BE2C (cell line): ENCODE measurements around the gene ANO2.

ENCODE experiments used
- DNase-seq: peaks from one replicate; pipeline ENCODE4 v3.0.0-alpha.2; 2020
- H3K27me3 ChIP-seq: fragments of 250-450 bp; sonication (Bioruptor Pico); 2 replicates; pipeline ENCODE4 v1.5.1; 2020; ENCODE audit warnings: mild to moderate bottlenecking
- H3K36me3 ChIP-seq: fragments of 250-450 bp; sonication (Bioruptor Pico); 2 replicates; pipeline ENCODE4 v1.5.1; 2020; ENCODE audit warnings: mild to moderate bottlenecking
- H3K4me1 ChIP-seq: fragments of 250-450 bp; sonication (Bioruptor Pico); 2 replicates; pipeline ENCODE4 v1.5.1; 2020
- H3K4me3 ChIP-seq: 2 replicates; pipeline ENCODE4 v1.5.1; 2011; ENCODE audit warnings: low read depth, low read length
- H3K9me3 ChIP-seq: fragments of 250-450 bp; sonication (Bioruptor Pico); 2 replicates; pipeline ENCODE4 v1.5.1; 2020
- CTCF ChIP-seq: IDR thresholded peaks from 2 replicates; pipeline ENCODE4 v1.5.1; 2012; ENCODE audit warnings: mild to moderate bottlenecking, low read depth, low read length

Gene ANO2

GRCh38 chr12:5916785-5917290 lies 28.2 kb downstream of the ANO2 start:
- peaks cover 36% of the 10 kb centered on the region for H3K27me3 ChIP-seq
- no peaks in the 10 kb centered on the region for H3K9me3 ChIP-seq
- DNase-seq = no peak
- no peaks in the 10 kb centered on the region for H3K4me1 ChIP-seq
- no peak overlapping the region for H3K4me3 ChIP-seq
- TF ChIP-seq CTCF = no peak
- no peaks in the 10 kb centered on the region for H3K36me3 ChIP-seq

GRCh38 chr12:5915511-5915910 lies 29.5 kb downstream of the ANO2 start:
- peaks cover 40% of the 10 kb centered on the region for H3K27me3 ChIP-seq
- no peaks in the 10 kb centered on the region for H3K9me3 ChIP-seq
- DNase-seq = no peak
- H3K36me3 ChIP-seq = no peaks in the 10 kb centered on the region
- no peak overlapping the region for H3K4me3 ChIP-seq
- H3K4me1 ChIP-seq = 0 out of 2 replicates have a peak, but pooled peaks cover 2% of the 10 kb centered on the region
- no peak for TF ChIP-seq CTCF

GRCh38 chr12:5914387-5915149 lies 30.5 kb downstream of the ANO2 start:
- peaks cover 36% of the 10 kb centered on the region for H3K27me3 ChIP-seq
- no peak for TF ChIP-seq CTCF
- no peaks in the 10 kb centered on the region for H3K36me3 ChIP-seq

GRCh38 chr12:5913387-5913786 lies 31.7 kb downstream of the ANO2 start:
- no peak overlapping the region for H3K4me3 ChIP-seq
- H3K36me3 ChIP-seq = no peaks in the 10 kb centered on the region
- TF ChIP-seq CTCF = no peak
- 0 out of 2 replicates have a peak, but pooled peaks cover 2% of the 10 kb centered on the region for H3K4me1 ChIP-seq
- DNase-seq = no peak
- no peaks in the 10 kb centered on the region for H3K9me3 ChIP-seq
- H3K27me3 ChIP-seq = peaks cover 42% of the 10 kb centered on the region

More at GRCh38 chr12:5914387-5915149, 30.5 kb downstream of the ANO2 start:
- no peaks in the 10 kb centered on the region for H3K9me3 ChIP-seq
- no peak for DNase-seq
- 0 out of 2 replicates have a peak, but pooled peaks cover 2% of the 10 kb centered on the region for H3K4me1 ChIP-seq
- no peak overlapping the region for H3K4me3 ChIP-seq

GRCh38 chr12:5912437-5913334 lies 32.4 kb downstream of the ANO2 start:
- H3K27me3 ChIP-seq = peaks cover 49% of the 10 kb centered on the region
- no peak overlapping the region for H3K4me3 ChIP-seq
- DNase-seq = no peak
- peak; percentile 46 for TF ChIP-seq CTCF
- H3K9me3 ChIP-seq = no peaks in the 10 kb centered on the region
- 0 out of 2 replicates have a peak, but pooled peaks cover 2% of the 10 kb centered on the region for H3K4me1 ChIP-seq
- H3K36me3 ChIP-seq = no peaks in the 10 kb centered on the region
